RWPE1 (cell line): ENCODE data around the gene PSMB2.

Experiments used
- CTCF ChIA-PET: fragments of 350-600 bp; sonication (Branson Sonifier 250); formaldehyde crosslinking; extraction: SDS; loops from one replicate; lab custom pipeline; 2021; lab: Yijun Ruan, JAX
- POLR2A ChIA-PET: fragments of 400-600 bp; formaldehyde crosslinking; extraction: SDS; loops from one replicate; lab custom pipeline; 2020; ENCODE audit warnings: antibody characterized with exemption; ENCODE audit not compliant: low non-redundant PET; lab: Yijun Ruan, JAX
- DNase-seq: peaks from one replicate; pipeline ENCODE4 v3.0.0; 2012; ENCODE audit warnings: low spot score
- H3K27ac ChIP-seq: fragments of 450-650 bp; 2 replicates; pipeline ENCODE4 v1.5.1; 2017
- CTCF ChIP-seq: fragments of 450-650 bp; conservative IDR thresholded peaks from 2 replicates; pipeline ENCODE4 v1.5.1; 2017; ENCODE audit warnings: low read depth, mild to moderate bottlenecking

The PSMB2 gene

GRCh38 chr1:35567947-35568558 lies 73.3 kb downstream of the PSMB2 start:
- CTCF ChIA-PET = interaction anchor here (2.4 kb wide), 1 partner anchor 159 kb away, joined by 14 read pairs; no protein-coding TSS in a partner anchor
- DNase-seq = no peak
- no peak for TF ChIP-seq CTCF
- H3K27ac ChIP-seq = no peak overlapping the region
- POLR2A ChIA-PET = no interaction called here

- ChIA-PET CTCF (interaction anchor here (0.6 to 1.3 kb wide), 3 partner anchors 114 to 233 kb away, joined by 3 to 6 read pairs (median 4); no protein-coding TSS in a partner anchor), POLR2A (interaction anchor here (0.6 kb wide), 1 partner anchor 156 kb away, joined by 6 read pairs; no protein-coding TSS in a partner anchor)
- DNase-seq = no peak
- H3K27ac ChIP-seq = no peak overlapping the region
- no peak for TF ChIP-seq CTCF
These were observed 75.6 kb downstream of the PSMB2 start for GRCh38 chr1:35565742-35566133.

DNA sequence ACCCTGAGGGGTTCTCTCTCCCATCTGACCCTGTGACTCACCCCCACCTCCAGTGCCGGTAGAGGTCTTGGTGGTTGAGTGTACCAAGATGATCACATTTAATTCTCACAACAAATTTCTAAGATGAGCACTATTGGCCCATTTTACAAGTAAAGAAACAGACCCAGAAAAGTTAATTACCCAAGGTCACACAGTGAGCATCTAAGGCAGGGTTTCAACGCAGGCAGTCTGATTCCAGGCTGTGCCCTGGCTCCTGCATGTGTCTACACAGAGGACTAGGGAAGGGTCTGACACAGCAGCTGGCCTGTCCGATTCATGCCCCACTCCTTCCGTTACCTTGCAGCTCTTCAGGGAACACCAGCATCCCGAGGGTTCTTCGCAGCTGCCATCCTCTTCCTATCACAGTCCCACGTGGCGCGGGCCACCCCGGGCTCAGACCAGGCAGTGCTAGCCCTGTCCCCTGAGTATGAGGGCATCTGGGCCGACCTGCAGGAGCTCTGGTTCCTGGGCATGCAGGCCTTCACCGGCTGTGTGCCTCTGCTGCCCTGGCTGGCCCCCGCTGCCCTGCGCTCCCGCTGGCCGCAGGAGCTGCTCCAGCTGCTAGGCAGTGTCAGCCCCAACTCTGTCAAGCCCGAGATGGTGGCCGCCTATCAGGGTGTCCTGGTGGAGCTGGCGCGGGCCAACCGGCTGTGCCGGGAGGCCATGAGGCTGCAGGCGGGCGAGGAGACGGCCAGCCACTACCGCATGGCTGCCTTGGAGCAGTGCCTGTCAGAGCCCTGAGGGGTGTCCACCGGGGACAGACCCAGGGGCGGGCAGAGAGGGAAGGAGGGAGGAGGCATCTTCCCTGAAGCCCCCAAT lies 76.2 kb downstream of the PSMB2 start:
- peak overlapping the region; percentile 35; the same call in 1 of the 2 replicates for H3K27ac ChIP-seq
- DNase-seq = no peak
- ChIA-PET POLR2A (interaction anchor here (0.6 kb wide), 1 partner anchor 157 kb away, joined by 6 read pairs; no protein-coding TSS in a partner anchor), CTCF (interaction anchor here (0.5 to 1.3 kb wide), 14 partner anchors 8 to 327 kb away, joined by 3 to 8 read pairs (median 4); partner anchors contain the start of gene TFAP2E)
- TF ChIP-seq CTCF = peak; percentile 58

GRCh38 chr1:35564037-35564883 lies 77.1 kb downstream of the PSMB2 start:
- peak overlapping the region; percentile 35 for H3K27ac ChIP-seq
- DNase-seq = peak; percentile 81
- POLR2A ChIA-PET = no interaction called here
- TF ChIP-seq CTCF = peak; percentile 85
- CTCF ChIA-PET = interaction anchor here (0.5 to 1.3 kb wide), 19 partner anchors 9 to 326 kb away, joined by 3 to 8 read pairs (median 3); partner anchors contain the start of gene TFAP2E

DNA sequence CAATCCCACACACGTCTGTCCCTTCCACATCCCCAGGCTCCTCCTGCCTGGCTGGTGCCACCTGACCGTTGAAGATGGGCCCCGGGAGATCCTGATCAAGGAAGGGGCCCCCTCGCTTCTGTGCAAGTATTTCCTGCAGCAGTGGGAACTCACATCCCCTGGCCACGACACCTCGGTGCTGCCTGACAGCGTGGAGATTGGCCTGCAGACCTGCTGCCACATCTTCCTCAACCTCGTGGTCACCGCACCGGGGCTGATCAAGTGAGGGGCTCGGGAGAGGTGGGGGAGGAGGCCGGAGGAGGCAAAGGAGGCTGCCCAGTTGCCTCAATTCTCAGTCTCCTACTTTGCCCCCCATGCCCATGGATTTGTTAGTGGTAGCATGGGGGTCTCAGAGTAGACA lies 78.2 kb downstream of the PSMB2 start:
- no peak for DNase-seq
- no peak for TF ChIP-seq CTCF
- CTCF ChIA-PET = interaction anchor here (0.6 kb wide), 1 partner anchor 253 kb away, joined by 4 read pairs; no protein-coding TSS in a partner anchor
- H3K27ac ChIP-seq = peak overlapping the region; percentile 35; the same call in 1 of the 2 replicates
- POLR2A ChIA-PET = no interaction called here
